Colonic mucosa (tissue), 4 donors: ENCODE results near the gene CD38. TPM values are rescaled to one million over a fixed set of nuclear protein-coding genes. Genes with fewer than 3 reads are reported as not detected.

Source experiments
- DNase-seq: peaks from one replicate; pipeline ENCODE4 v3.0.0-alpha.2; 2020
- H3K27ac ChIP-seq: fragments of 200-600 bp; one replicate; pipeline ENCODE4 v1.8.0; 2021
- H3K27me3 ChIP-seq: fragments of 200-600 bp; one replicate; pipeline ENCODE4 v1.8.0; 2021
- H3K36me3 ChIP-seq: fragments of 200-600 bp; one replicate; pipeline ENCODE4 v1.8.0; 2021
- H3K4me1 ChIP-seq: fragments of 200-600 bp; one replicate; pipeline ENCODE4 v1.8.0; 2021; ENCODE audit warnings: mild to moderate bottlenecking
- H3K4me3 ChIP-seq: fragments of 200-600 bp; one replicate; pipeline ENCODE4 v1.8.0; 2021
- H3K9ac ChIP-seq, 2 donors: one replicate each; pipeline ENCODE4 v1.7.0; 2013; ENCODE audit warnings: control low read depth in 2 of 2, low read depth in 2 of 2, low read length in 2 of 2
- H3K9me3 ChIP-seq: fragments of 200-600 bp; one replicate; pipeline ENCODE4 v1.8.0; 2021
- CTCF ChIP-seq: fragments of 200-600 bp; IDR thresholded peaks from one replicate; pipeline ENCODE4 v1.8.0; 2022; ENCODE audit warnings: antibody characterized with exemption, mild to moderate bottlenecking
- intact Hi-C: fragments of 100-400 bp; cut with DNase I; formaldehyde crosslinking; loops from one replicate; pipeline ENCODE4 v1.14.1; 2022
- total RNA-seq, 2 donors: library from RNA; stranded (reverse); fragmentation: NEBNext Ultra II Directional in 1 of 2; extraction: Animal tissue kit (Norgen Biotek cat#: 25700) in 1 of 2; gene quantifications; one replicate each; pipeline ENCODE4 v1.2.1, GENCODE V29; 2021
- donor health status: healthy.
- donor health status: DM: no; HTN: no; CAD: no.
- donor health status: DM: no; HTN: no; CAD: no.

The CD38 gene
- total RNA-seq, 2 donors from 2014 or later, result 2.5 to 2.6 TPM

- no peak for DNase-seq
- Histone ChIP-seq H3K4me3 (no peak overlapping the region), H3K27me3 (no peaks in the 10 kb centered on the region), H3K9me3 (no peaks in the 10 kb centered on the region), H3K27ac (no peak overlapping the region), H3K36me3 (no peaks in the 10 kb centered on the region), H3K9ac (no peak overlapping the region), H3K4me1 (no peaks in the 10 kb centered on the region)
- intact Hi-C loops, result no loop called here
- TF ChIP-seq CTCF, result no peak
Measured at GRCh38 chr4:15847746-15848145, 69.6 kb downstream of the CD38 start.

GRCh38 chr4:15848191-15848842 lies 70.2 kb downstream of the CD38 start:
- no peak for DNase-seq
- H3K4me1 ChIP-seq, result no peaks in the 10 kb centered on the region
- no peak for TF ChIP-seq CTCF
- H3K27me3 ChIP-seq, result no peaks in the 10 kb centered on the region
- H3K27ac ChIP-seq, result no peak overlapping the region
- no peaks in the 10 kb centered on the region for H3K36me3 ChIP-seq
- no peak overlapping the region for H3K4me3 ChIP-seq
- intact Hi-C loops, result no loop called here
- H3K9ac ChIP-seq, result no peak overlapping the region
- no peaks in the 10 kb centered on the region for H3K9me3 ChIP-seq

GRCh38 chr4:15851969-15852368 lies 73.8 kb downstream of the CD38 start:
- Histone ChIP-seq H3K36me3 (no peaks in the 10 kb centered on the region), H3K4me1 (no peaks in the 10 kb centered on the region), H3K27ac (no peak overlapping the region), H3K9me3 (no peaks in the 10 kb centered on the region), H3K4me3 (no peak overlapping the region), H3K9ac (no peak overlapping the region), H3K27me3 (no peaks in the 10 kb centered on the region)
- DNase-seq, result no peak
- intact Hi-C loops, result no loop called here
- TF ChIP-seq CTCF, result no peak

DNA sequence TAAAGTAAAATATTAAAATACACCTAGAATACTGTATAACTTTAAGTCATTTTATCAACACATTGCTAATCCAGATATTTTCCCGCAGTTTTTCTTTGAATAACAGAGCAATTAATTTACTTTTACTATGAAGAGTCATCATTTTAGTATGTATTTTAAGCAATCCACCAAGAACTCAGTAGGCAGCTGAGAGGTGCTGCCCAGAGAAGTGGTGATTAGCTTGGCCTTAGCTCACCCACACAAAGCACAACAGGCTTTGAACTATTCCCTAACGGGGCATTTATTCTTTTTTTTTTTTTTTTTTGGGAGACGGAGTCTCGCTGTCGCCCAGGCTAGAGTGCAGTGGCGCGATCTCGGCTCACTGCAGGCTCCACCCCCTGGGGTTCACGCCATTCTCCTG lies 74.4 kb downstream of the CD38 start:
- H3K9ac ChIP-seq, result no peak overlapping the region
- H3K27ac ChIP-seq, result no peak overlapping the region
- H3K9me3 ChIP-seq, result no peaks in the 10 kb centered on the region
- no peak for TF ChIP-seq CTCF
- DNase-seq, result no peak
- intact Hi-C loops, result no loop called here
- no peaks in the 10 kb centered on the region for H3K4me1 ChIP-seq
- H3K4me3 ChIP-seq, result no peak overlapping the region
- no peaks in the 10 kb centered on the region for H3K27me3 ChIP-seq
- H3K36me3 ChIP-seq, result no peaks in the 10 kb centered on the region

DNA sequence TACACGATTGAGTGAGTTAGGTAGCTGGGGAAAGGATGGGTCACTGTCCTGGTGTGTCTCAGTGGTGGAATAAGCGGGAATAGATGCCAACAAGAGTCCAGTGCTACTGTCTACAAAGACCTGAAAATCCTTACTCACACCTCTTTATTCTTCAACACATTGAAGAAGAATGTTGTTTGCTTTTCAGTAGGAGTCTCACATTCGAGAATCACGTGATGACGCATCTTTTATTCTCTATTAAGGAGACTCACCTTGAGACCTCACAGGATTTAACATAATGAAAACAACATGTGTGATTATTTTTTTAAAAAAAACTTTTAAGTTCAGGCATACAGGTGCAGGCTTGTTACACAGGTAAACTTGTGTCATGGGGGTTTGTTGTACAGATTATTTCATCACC lies 75.2 kb downstream of the CD38 start:
- H3K36me3 ChIP-seq, result no peaks in the 10 kb centered on the region
- TF ChIP-seq CTCF, result no peak
- no peak overlapping the region for H3K27ac ChIP-seq
- no peak overlapping the region for H3K4me3 ChIP-seq
- intact Hi-C loops, result no loop called here
- no peak overlapping the region for H3K9ac ChIP-seq
- no peaks in the 10 kb centered on the region for H3K27me3 ChIP-seq
- no peaks in the 10 kb centered on the region for H3K9me3 ChIP-seq
- no peak for DNase-seq
- no peaks in the 10 kb centered on the region for H3K4me1 ChIP-seq
